Measurements from ENCODE around the gene MRPL38.
"Not testable (repeated sequence)": the region's sequence is repeated elsewhere in the genome, so short reads cannot be mapped to it uniquely, and the experiment has no call there.

The MRPL38 gene

GRCh38 chr17:75854101-75854748 is 50.5 kb downstream of the MRPL38 start:
- DNase-seq (ENCODE audit: low read depth in 2 of 2) = no peak

- no peak for DNase-seq (ENCODE audit: low read depth in 2 of 2)
Observed at GRCh38 chr17:75853433-75853832, 51.3 kb downstream of the MRPL38 start.

GRCh38 chr17:75851693-75851991 is 53.0 kb downstream of the MRPL38 start:
- not testable (repeated sequence) for DNase-seq (ENCODE audit: low read depth in 2 of 2)

- DNase-seq (ENCODE audit: low read depth in 2 of 2) = no peak
Observed at GRCh38 chr17:75850928-75851692, 53.6 kb downstream of the MRPL38 start.

GRCh38 chr17:75849724-75850123 is 55.0 kb downstream of the MRPL38 start:
- DNase-seq (ENCODE audit: low read depth in 2 of 2) = no peak

- DNase-seq (ENCODE audit: low read depth in 2 of 2) = no peak
Observed at GRCh38 chr17:75849279-75849646, 55.4 kb downstream of the MRPL38 start.
